IPS-20b (cell line): ENCODE data around the gene ADGRD1.
"Not testable (repeated sequence)": the region's sequence is repeated elsewhere in the genome, so short reads cannot be mapped to it uniquely, and the experiment has no call there.

Source experiments
- H3K27ac ChIP-seq: one replicate; pipeline ENCODE4 v1.5.1; 2013; ENCODE audit warnings: low read length
- H3K27me3 ChIP-seq: 2 replicates; pipeline ENCODE4 v1.6.1; 2013; ENCODE audit warnings: mild to moderate bottlenecking, low read length, inconsistent platforms; ENCODE audit not compliant: insufficient read depth
- H3K36me3 ChIP-seq: 2 replicates; pipeline ENCODE4 v1.6.1; 2013; ENCODE audit warnings: low read depth, mild to moderate bottlenecking, inconsistent platforms, low read length, moderate library complexity; ENCODE audit not compliant: insufficient read depth
- H3K4me1 ChIP-seq: 2 replicates; pipeline ENCODE4 v1.6.1; 2013; ENCODE audit warnings: mild to moderate bottlenecking, control low read depth, inconsistent platforms, low read length, moderate library complexity; ENCODE audit not compliant: insufficient read depth
- H3K4me3 ChIP-seq: 2 replicates; pipeline ENCODE4 v1.5.1; 2013; ENCODE audit warnings: mild to moderate bottlenecking, low read length, inconsistent platforms
- H3K9ac ChIP-seq: 2 replicates; pipeline ENCODE4 v1.6.1; 2013; ENCODE audit warnings: low read depth, mild to moderate bottlenecking, inconsistent platforms, low read length, moderate library complexity
- H3K9me3 ChIP-seq: 2 replicates; pipeline ENCODE4 v1.6.1; 2013; ENCODE audit warnings: mild to moderate bottlenecking, low read depth, low read length, inconsistent platforms; ENCODE audit not compliant: insufficient read depth

The ADGRD1 gene

DNA sequence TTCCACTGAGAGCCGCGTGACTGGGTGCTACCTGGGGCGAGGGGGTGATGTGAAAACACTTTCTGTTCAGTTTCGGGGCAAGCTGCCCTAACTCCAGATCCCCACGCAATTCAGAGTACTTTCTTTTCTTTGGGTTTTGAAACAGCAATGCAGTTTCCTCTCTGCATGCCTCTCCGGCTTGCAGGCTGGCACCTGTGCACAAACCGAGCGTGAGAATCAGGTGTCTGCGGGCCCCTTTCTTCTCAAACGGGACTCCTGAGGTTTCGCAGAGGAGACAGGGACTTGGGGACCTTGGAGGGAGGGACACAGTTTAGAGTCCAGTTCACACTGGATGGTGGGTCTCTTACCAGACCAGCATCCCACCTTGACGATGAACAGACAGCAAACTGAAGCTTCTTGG is 118.2 kb downstream of the ADGRD1 start:
- not testable (repeated sequence) for H3K9me3 ChIP-seq, H3K27me3 ChIP-seq, H3K36me3 ChIP-seq, H3K4me3 ChIP-seq, H3K4me1 ChIP-seq, H3K9ac ChIP-seq, H3K27ac ChIP-seq

- H3K36me3 ChIP-seq = no peaks in the 10 kb centered on the region
- no peak overlapping the region for H3K27ac ChIP-seq
- H3K9ac ChIP-seq = no peak overlapping the region
- H3K4me3 ChIP-seq = no peak overlapping the region
- H3K9me3 ChIP-seq = no peaks in the 10 kb centered on the region; the same call in 1 of the 2 replicates
- no peaks in the 10 kb centered on the region for H3K4me1 ChIP-seq
- no peaks in the 10 kb centered on the region for H3K27me3 ChIP-seq
These were observed 118.9 kb downstream of the ADGRD1 start for GRCh38 chr12:131072451-131073230.

GRCh38 chr12:131074221-131075083 is 120.7 kb downstream of the ADGRD1 start:
- Histone ChIP-seq H3K4me1 (no peaks in the 10 kb centered on the region), H3K36me3 (no peaks in the 10 kb centered on the region), H3K9ac (no peak overlapping the region), H3K27ac (no peak overlapping the region), H3K9me3 (no peaks in the 10 kb centered on the region; the same call in 1 of the 2 replicates), H3K27me3 (no peaks in the 10 kb centered on the region), H3K4me3 (no peak overlapping the region)

- H3K9ac ChIP-seq = no peak overlapping the region
- H3K27me3 ChIP-seq = no peaks in the 10 kb centered on the region
- no peak overlapping the region for H3K4me3 ChIP-seq
- no peaks in the 10 kb centered on the region for H3K36me3 ChIP-seq
- H3K4me1 ChIP-seq = no peaks in the 10 kb centered on the region
- H3K27ac ChIP-seq = no peak overlapping the region
- no peaks in the 10 kb centered on the region; the same call in 1 of the 2 replicates for H3K9me3 ChIP-seq
These were observed 121.5 kb downstream of the ADGRD1 start for GRCh38 chr12:131075194-131075593.

DNA sequence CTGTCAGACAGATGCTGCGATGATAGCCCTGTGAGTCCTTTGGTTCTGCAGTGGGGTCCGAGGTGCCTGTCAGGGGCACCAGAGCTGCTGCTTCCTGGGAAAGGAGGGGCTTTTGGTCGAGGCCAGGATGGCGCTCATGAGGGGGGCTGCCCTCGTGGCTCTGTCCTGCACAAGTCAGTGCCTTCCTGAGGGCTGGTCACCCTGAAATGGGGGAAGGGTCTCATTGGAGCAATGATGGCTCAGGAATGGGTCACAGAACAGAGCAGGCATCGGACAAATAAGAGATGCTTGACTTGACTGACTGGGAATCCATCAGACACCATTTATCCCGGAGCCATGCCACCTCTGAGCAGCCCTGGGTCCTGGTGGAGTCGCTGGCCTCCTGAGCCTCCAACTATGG is 121.9 kb downstream of the ADGRD1 start:
- Histone ChIP-seq H3K9me3 (no peaks in the 10 kb centered on the region; the same call in 1 of the 2 replicates), H3K27ac (no peak overlapping the region), H3K4me3 (no peak overlapping the region), H3K9ac (no peak overlapping the region), H3K36me3 (no peaks in the 10 kb centered on the region), H3K4me1 (no peaks in the 10 kb centered on the region), H3K27me3 (no peaks in the 10 kb centered on the region)

GRCh38 chr12:131076296-131076695 is 122.6 kb downstream of the ADGRD1 start:
- Histone ChIP-seq H3K4me1 (no peaks in the 10 kb centered on the region), H3K27me3 (no peaks in the 10 kb centered on the region)

DNA sequence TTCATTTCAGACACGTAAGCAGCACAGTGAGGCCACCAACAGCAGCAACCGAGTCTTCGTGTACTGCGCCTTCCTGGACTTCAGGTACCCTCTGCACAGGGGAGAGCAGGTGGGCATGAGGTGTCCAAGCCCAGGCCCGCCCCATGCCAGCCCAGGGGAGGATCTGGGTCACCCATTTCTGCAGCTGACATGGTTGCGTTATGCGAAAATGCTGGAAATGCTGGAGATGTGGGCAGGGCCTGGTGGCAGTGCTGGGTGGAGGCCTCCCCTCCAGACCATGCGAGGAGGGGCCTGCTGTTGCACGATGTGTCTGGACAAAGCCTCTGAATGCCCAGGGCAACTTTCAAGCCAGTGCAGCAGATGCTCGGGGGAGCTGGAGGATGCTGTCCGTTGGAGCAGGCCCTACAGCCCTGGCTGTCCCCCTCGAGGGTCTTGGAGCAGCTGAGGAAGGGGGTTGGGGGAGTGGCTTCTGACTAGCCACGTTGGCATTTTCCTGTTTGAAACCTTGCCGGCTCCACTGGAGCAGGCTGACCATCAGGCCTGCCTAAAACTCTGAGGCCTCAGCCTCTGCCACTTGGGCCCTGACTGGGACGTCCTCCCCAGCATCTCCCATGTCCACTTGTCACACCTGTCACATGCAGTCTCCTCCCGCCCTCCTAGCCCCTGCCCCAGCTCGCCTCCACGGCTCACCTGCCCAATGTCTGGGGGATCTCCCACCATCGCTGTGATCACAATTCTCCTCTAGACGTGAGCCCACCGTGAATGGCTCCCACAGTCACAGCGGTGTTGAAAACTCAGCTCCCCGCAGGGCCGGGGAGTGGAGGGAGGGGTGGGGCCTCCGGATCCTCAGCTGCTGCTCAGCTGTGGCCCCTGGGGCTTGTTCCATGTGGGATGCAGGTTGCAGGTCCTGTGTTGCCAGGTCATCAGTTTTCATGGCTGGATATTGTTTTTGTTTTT is 123.4 kb downstream of the ADGRD1 start:
- no peaks in the 10 kb centered on the region for H3K4me1 ChIP-seq
- H3K36me3 ChIP-seq = no peaks in the 10 kb centered on the region
- H3K9ac ChIP-seq = no peak overlapping the region
- H3K4me3 ChIP-seq = no peak overlapping the region
- H3K27me3 ChIP-seq = no peaks in the 10 kb centered on the region
- H3K27ac ChIP-seq = no peak overlapping the region
- H3K9me3 ChIP-seq = no peaks in the 10 kb centered on the region; the same call in 1 of the 2 replicates

More at GRCh38 chr12:131076296-131076695, 122.6 kb downstream of the ADGRD1 start:
- no peak overlapping the region for H3K4me3 ChIP-seq
- H3K9ac ChIP-seq = no peak overlapping the region
- H3K27ac ChIP-seq = no peak overlapping the region
- H3K9me3 ChIP-seq = no peaks in the 10 kb centered on the region; the same call in 1 of the 2 replicates
- H3K36me3 ChIP-seq = no peaks in the 10 kb centered on the region

- H3K27me3 ChIP-seq = no peaks in the 10 kb centered on the region
- no peak overlapping the region for H3K9ac ChIP-seq
- H3K4me3 ChIP-seq = no peak overlapping the region
- H3K9me3 ChIP-seq = no peaks in the 10 kb centered on the region; the same call in 1 of the 2 replicates
- H3K36me3 ChIP-seq = no peaks in the 10 kb centered on the region
- no peaks in the 10 kb centered on the region for H3K4me1 ChIP-seq
- no peak overlapping the region for H3K27ac ChIP-seq
These were observed 124.3 kb downstream of the ADGRD1 start for GRCh38 chr12:131077931-131078391.

- Histone ChIP-seq H3K27me3 (no peaks in the 10 kb centered on the region), H3K4me3 (no peak overlapping the region), H3K36me3 (no peaks in the 10 kb centered on the region), H3K9ac (no peak overlapping the region), H3K9me3 (no peaks in the 10 kb centered on the region), H3K27ac (no peak overlapping the region), H3K4me1 (no peaks in the 10 kb centered on the region)
These were observed 128.8 kb downstream of the ADGRD1 start for GRCh38 chr12:131082290-131083194.

GRCh38 chr12:131084341-131085011 is 130.8 kb downstream of the ADGRD1 start:
- no peaks in the 10 kb centered on the region for H3K27me3 ChIP-seq
- no peaks in the 10 kb centered on the region for H3K4me1 ChIP-seq
- no peak overlapping the region for H3K27ac ChIP-seq
- H3K9me3 ChIP-seq = no peaks in the 10 kb centered on the region
- H3K36me3 ChIP-seq = no peaks in the 10 kb centered on the region
- H3K4me3 ChIP-seq = no peak overlapping the region
- H3K9ac ChIP-seq = no peak overlapping the region
